Measurements from ENCODE around the gene SMYD3. TPM values are rescaled to one million over a fixed set of nuclear protein-coding genes. Genes with fewer than 3 reads are reported as not detected.

Gene SMYD3
- total RNA-seq, 1 donor from 2014 or later: 35.4 TPM

GRCh38 chr1:246383791-246384190, 123.3 kb downstream of the SMYD3 start:
- Mint-ChIP-seq H3K36me3 (ENCODE audit: unreplicated experiment) (no peaks in the 10 kb centered on the region), H3K27me3 (ENCODE audit: unreplicated experiment) (no peaks in the 10 kb centered on the region), H3K9me3 (ENCODE audit: unreplicated experiment) (no peaks in the 10 kb centered on the region), H3K4me1 (ENCODE audit: low read depth, unreplicated experiment) (no peaks in the 10 kb centered on the region), H3K27ac (ENCODE audit: unreplicated experiment) (no peak overlapping the region), H3K4me3 (ENCODE audit: unreplicated experiment) (no peak overlapping the region)
- TF ChIP-seq, protein P1, sequence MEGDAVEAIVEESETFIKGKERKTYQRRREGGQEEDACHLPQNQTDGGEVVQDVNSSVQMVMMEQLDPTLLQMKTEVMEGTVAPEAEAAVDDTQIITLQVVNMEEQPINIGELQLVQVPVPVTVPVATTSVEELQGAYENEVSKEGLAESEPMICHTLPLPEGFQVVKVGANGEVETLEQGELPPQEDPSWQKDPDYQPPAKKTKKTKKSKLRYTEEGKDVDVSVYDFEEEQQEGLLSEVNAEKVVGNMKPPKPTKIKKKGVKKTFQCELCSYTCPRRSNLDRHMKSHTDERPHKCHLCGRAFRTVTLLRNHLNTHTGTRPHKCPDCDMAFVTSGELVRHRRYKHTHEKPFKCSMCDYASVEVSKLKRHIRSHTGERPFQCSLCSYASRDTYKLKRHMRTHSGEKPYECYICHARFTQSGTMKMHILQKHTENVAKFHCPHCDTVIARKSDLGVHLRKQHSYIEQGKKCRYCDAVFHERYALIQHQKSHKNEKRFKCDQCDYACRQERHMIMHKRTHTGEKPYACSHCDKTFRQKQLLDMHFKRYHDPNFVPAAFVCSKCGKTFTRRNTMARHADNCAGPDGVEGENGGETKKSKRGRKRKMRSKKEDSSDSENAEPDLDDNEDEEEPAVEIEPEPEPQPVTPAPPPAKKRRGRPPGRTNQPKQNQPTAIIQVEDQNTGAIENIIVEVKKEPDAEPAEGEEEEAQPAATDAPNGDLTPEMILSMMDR (IDR thresholded peaks at IDR 0.05; ENCODE audit: partially characterized antibody, unreplicated experiment): no peak
- DNase-seq: no peak

DNA sequence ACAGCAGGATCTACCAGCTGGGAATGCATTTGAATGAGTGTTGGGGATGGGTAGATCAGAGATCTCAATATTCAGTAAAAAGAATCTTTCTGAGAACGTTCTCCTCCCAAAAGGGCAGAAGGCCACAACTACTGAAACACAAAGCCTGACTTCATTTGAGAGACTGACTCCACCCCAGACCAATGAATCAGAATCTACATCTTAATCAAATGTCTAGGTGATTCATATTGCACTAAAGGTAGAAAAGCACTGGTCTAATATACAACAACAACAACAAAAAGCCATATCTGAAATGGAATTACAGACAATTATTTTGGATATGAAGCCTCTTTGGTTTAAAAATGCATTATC, 123.9 kb downstream of the SMYD3 start:
- DNase-seq: no peak
- TF ChIP-seq, protein P1 (IDR thresholded peaks at IDR 0.05; ENCODE audit: partially characterized antibody, unreplicated experiment): no peak
- Mint-ChIP-seq H3K36me3 (ENCODE audit: unreplicated experiment) (no peaks in the 10 kb centered on the region), H3K4me3 (ENCODE audit: unreplicated experiment) (no peak overlapping the region), H3K4me1 (ENCODE audit: low read depth, unreplicated experiment) (no peaks in the 10 kb centered on the region), H3K27me3 (ENCODE audit: unreplicated experiment) (no peaks in the 10 kb centered on the region), H3K9me3 (ENCODE audit: unreplicated experiment) (no peaks in the 10 kb centered on the region), H3K27ac (ENCODE audit: unreplicated experiment) (no peak overlapping the region)

- DNase-seq: no peak
- TF ChIP-seq, protein P1 (IDR thresholded peaks at IDR 0.05; ENCODE audit: partially characterized antibody, unreplicated experiment): no peak
- Mint-ChIP-seq H3K4me1 (ENCODE audit: low read depth, unreplicated experiment) (no peaks in the 10 kb centered on the region), H3K4me3 (ENCODE audit: unreplicated experiment) (no peak overlapping the region), H3K9me3 (ENCODE audit: unreplicated experiment) (no peaks in the 10 kb centered on the region), H3K27ac (ENCODE audit: unreplicated experiment) (no peak overlapping the region), H3K36me3 (ENCODE audit: unreplicated experiment) (no peaks in the 10 kb centered on the region), H3K27me3 (ENCODE audit: unreplicated experiment) (no peaks in the 10 kb centered on the region)
Observed at GRCh38 chr1:246382589-246383238, 124.4 kb downstream of the SMYD3 start.

- H3K4me1 Mint-ChIP-seq (ENCODE audit: low read depth, unreplicated experiment): no peaks in the 10 kb centered on the region
- TF ChIP-seq, protein P1 (IDR thresholded peaks at IDR 0.05; ENCODE audit: partially characterized antibody, unreplicated experiment): no peak
- H3K9me3 Mint-ChIP-seq (ENCODE audit: unreplicated experiment): no peaks in the 10 kb centered on the region
- H3K27ac Mint-ChIP-seq (ENCODE audit: unreplicated experiment): no peak overlapping the region
- no peaks in the 10 kb centered on the region for H3K36me3 Mint-ChIP-seq (ENCODE audit: unreplicated experiment)
- no peak overlapping the region for H3K4me3 Mint-ChIP-seq (ENCODE audit: unreplicated experiment)
- no peaks in the 10 kb centered on the region for H3K27me3 Mint-ChIP-seq (ENCODE audit: unreplicated experiment)
- DNase-seq: no peak
Observed at GRCh38 chr1:246381452-246381851, 125.6 kb downstream of the SMYD3 start.

DNA sequence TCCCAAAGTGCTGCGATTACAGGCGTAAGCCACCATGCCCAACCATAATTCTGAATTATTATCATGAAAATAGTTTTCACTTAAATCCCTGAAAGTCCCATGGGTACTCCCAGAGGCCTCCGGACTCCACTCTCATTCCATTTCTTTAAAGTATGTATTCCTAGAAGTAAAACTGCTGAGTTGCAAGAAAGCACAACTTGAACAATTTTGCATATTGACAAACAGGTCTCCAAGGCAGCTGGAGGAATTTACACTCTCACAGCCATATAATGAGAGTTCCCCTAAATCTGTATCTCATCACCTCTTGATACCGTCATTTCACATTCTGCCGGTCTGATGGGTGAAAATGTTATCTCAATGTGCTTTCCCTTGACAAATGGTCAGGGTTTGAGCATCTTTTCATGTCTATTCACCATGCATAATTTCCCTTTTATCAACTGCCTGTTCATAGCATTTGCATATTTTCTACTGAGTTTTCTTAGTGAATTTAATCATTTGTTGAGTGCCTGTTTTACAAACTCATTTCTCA, 129.4 kb downstream of the SMYD3 start:
- no peaks in the 10 kb centered on the region for H3K27me3 Mint-ChIP-seq (ENCODE audit: unreplicated experiment)
- H3K36me3 Mint-ChIP-seq (ENCODE audit: unreplicated experiment): no peaks in the 10 kb centered on the region
- no peak for DNase-seq
- no peaks in the 10 kb centered on the region for H3K9me3 Mint-ChIP-seq (ENCODE audit: unreplicated experiment)
- TF ChIP-seq, protein P1 (IDR thresholded peaks at IDR 0.05; ENCODE audit: partially characterized antibody, unreplicated experiment): no peak
- H3K27ac Mint-ChIP-seq (ENCODE audit: unreplicated experiment): no peak overlapping the region
- no peaks in the 10 kb centered on the region for H3K4me1 Mint-ChIP-seq (ENCODE audit: low read depth, unreplicated experiment)
- no peak overlapping the region for H3K4me3 Mint-ChIP-seq (ENCODE audit: unreplicated experiment)
